Prostate gland (tissue), 2 donors: ENCODE results near the gene RBP3.

Source experiments
- POLR2A ChIP-seq: fragments of 450-650 bp; IDR thresholded peaks from one replicate; pipeline ENCODE4 v1.6.1; 2016; ENCODE audit warnings: antibody characterized with exemption, mild to moderate bottlenecking
- POLR2AphosphoS5 ChIP-seq: sonication (generic); formaldehyde crosslinking; IDR thresholded peaks from one replicate; pipeline ENCODE4 v1.6.1; 2017; ENCODE audit warnings: antibody characterized with exemption
- TF ChIP-seq, protein P1 (sequence below), 4 experiments: fragments of 200-600 bp in 2 of 4; fragments of 450-650 bp in 2 of 4; sonication (generic) in 2 of 4; IDR thresholded peaks; 1 replicate in 3 of 4; 2 replicates in 1 of 4; pipeline ENCODE4 v1.5.1; 2016 to 2019; ENCODE audit warnings: antibody characterized with exemption in 4 of 4, mild to moderate bottlenecking in 2 of 4, moderate library complexity in 2 of 4

- TF ChIP-seq, protein P1, sequence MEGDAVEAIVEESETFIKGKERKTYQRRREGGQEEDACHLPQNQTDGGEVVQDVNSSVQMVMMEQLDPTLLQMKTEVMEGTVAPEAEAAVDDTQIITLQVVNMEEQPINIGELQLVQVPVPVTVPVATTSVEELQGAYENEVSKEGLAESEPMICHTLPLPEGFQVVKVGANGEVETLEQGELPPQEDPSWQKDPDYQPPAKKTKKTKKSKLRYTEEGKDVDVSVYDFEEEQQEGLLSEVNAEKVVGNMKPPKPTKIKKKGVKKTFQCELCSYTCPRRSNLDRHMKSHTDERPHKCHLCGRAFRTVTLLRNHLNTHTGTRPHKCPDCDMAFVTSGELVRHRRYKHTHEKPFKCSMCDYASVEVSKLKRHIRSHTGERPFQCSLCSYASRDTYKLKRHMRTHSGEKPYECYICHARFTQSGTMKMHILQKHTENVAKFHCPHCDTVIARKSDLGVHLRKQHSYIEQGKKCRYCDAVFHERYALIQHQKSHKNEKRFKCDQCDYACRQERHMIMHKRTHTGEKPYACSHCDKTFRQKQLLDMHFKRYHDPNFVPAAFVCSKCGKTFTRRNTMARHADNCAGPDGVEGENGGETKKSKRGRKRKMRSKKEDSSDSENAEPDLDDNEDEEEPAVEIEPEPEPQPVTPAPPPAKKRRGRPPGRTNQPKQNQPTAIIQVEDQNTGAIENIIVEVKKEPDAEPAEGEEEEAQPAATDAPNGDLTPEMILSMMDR (IDR thresholded peaks at IDR 0.05) = no peak
- TF ChIP-seq POLR2A = no peak
- TF ChIP-seq POLR2AphosphoS5 = no peak
These were observed 16.7 kb upstream of the RBP3 start for GRCh38 chr10:47331491-47331890.
